ENCODE results near the gene COPB2. TPM values are rescaled to one million over a fixed set of nuclear protein-coding genes. Genes with fewer than 3 reads are reported as not detected.

Gene COPB2
- total and polyA plus RNA-seq, 8 donors, result 23.1 to 141 (median 56.0) TPM

GRCh38 chr3:139377378-139377777, 12.1 kb downstream of the COPB2 start:
- no peak for DNase-seq
- 79 to 87% (median 84%) methylated on average over 3 of the region's 3 CpGs for WGBS, 5 donors
- H3K27ac ChIP-seq, result no peak overlapping the region
- peaks cover 0 to 34% (median 16%) of the 10 kb centered on the region in 4 donors for H3K4me1 ChIP-seq
- TF ChIP-seq CTCF (IDR thresholded peaks at IDR 0.05) (no peak), POLR2AphosphoS5 (IDR thresholded peaks at IDR 0.05) (no peak), POLR2A (IDR thresholded peaks at IDR 0.05) (no peak), EP300 (IDR thresholded peaks at IDR 0.05) (no peak)
- H3K27me3 ChIP-seq, result no peaks in the 10 kb centered on the region
- no peaks in the 10 kb centered on the region for H3K9me3 ChIP-seq
- intact Hi-C loops (cut with DNase I; ENCODE audit: low total_unique reads), result no loop called here
- no peak overlapping the region for H3K4me3 ChIP-seq
- peaks cover 48 to 99% (median 98%) of the 10 kb centered on the region in 4 donors for H3K36me3 ChIP-seq

DNA sequence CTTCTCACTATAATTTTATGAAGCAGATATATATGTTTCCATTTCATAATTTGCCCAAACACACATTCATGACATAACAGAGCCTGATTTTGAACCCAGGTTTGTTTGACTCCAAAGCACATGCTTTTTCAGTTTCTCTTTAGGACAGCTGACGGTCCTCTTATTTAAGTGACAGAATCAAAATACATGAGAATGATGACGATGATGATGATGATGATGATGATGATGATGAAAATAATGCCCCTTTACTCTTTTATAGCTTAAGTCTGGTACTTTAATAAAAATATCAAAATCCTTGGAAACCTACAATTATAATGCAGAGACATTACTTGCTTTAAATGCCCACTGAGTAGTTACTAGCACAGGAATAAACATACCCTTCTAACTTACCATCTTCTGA, 15.3 kb downstream of the COPB2 start:
- TF ChIP-seq POLR2AphosphoS5 (IDR thresholded peaks at IDR 0.05), result no peak
- TF ChIP-seq POLR2A (IDR thresholded peaks at IDR 0.05), result no peak
- no peak for TF ChIP-seq CTCF (IDR thresholded peaks at IDR 0.05)
- TF ChIP-seq EP300 (IDR thresholded peaks at IDR 0.05), result no peak
- Histone ChIP-seq H3K27ac (no peak overlapping the region), H3K36me3 (peaks cover 76 to 100% (median 100%) of the 10 kb centered on the region in 4 donors), H3K4me1 (peaks cover 0 to 11% (median 3%) of the 10 kb centered on the region in 4 donors), H3K9me3 (no peaks in the 10 kb centered on the region), H3K27me3 (no peaks in the 10 kb centered on the region), H3K4me3 (no peak overlapping the region)
- intact Hi-C loops (cut with DNase I; ENCODE audit: low total_unique reads), result no loop called here
- DNase-seq, result no peak
- 83 to 98% (median 90%) methylated on average over 2 of the region's 2 CpGs for WGBS, 5 donors

DNA sequence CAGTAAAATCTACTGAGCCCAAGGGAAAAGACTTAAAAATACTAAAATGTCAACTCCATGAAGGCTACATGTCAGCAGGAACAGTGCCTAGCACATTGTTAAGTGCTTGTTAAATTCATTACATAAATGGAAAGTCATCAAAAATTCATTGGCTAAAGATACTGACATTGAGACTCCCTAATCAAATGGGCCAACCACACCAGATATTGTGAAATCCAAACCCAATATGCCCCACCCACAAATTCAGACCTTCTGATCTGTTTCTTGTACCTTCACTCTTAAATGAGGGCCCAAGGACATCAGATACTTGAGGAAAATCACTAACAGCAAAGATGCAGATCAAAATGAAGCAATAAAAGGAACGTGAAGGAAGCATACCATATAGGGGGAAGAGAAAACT, 24.9 kb downstream of the COPB2 start:
- Histone ChIP-seq H3K27me3 (no peaks in the 10 kb centered on the region), H3K36me3 (peaks cover 56 to 100% (median 100%) of the 10 kb centered on the region in 4 donors), H3K9me3 (no peaks in the 10 kb centered on the region), H3K27ac (no peak overlapping the region), H3K4me3 (no peak overlapping the region), H3K4me1 (peaks cover 0 to 18% (median 7%) of the 10 kb centered on the region in 4 donors)
- WGBS, 5 donors, result 82 to 97% (median 94%) methylated on average over 1 of the region's 1 CpG
- no peak for DNase-seq
- intact Hi-C loops (cut with DNase I; ENCODE audit: low total_unique reads), result no loop called here
- TF ChIP-seq EP300 (IDR thresholded peaks at IDR 0.05) (no peak), POLR2A (IDR thresholded peaks at IDR 0.05) (no peak), CTCF (IDR thresholded peaks at IDR 0.05) (no peak), POLR2AphosphoS5 (IDR thresholded peaks at IDR 0.05) (no peak)

DNA sequence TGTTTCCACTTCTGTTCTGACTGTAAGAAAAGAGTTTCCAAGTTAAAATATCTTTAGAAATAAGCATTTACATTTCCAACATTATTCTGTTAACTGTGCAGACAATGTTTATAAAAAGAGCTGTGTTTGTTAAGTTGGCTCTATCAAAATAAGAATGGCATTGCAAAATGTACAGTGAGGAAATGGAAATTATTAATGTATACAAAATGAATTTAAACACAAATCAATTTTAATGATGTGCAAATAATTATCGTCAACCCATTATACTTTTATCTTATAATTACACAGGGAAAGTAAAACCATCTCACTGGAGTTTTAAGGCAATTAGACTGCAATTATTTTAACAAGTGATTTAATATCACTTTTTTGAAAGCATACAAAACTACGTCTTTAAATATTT, 28.2 kb downstream of the COPB2 start:
- WGBS, 5 donors, result 78 to 84% (median 79%) methylated on average over 2 of the region's 2 CpGs
- intact Hi-C loops (cut with DNase I; ENCODE audit: low total_unique reads), result no loop called here
- no peaks in the 10 kb centered on the region for H3K27me3 ChIP-seq
- H3K27ac ChIP-seq, result no peak overlapping the region
- peaks cover 0 to 18% (median 6%) of the 10 kb centered on the region in 4 donors for H3K4me1 ChIP-seq
- no peak for DNase-seq
- no peak overlapping the region for H3K4me3 ChIP-seq
- no peaks in the 10 kb centered on the region for H3K9me3 ChIP-seq
- H3K36me3 ChIP-seq, result peaks cover 58 to 100% (median 100%) of the 10 kb centered on the region in 4 donors
- TF ChIP-seq POLR2AphosphoS5 (IDR thresholded peaks at IDR 0.05) (no peak), POLR2A (IDR thresholded peaks at IDR 0.05) (no peak), EP300 (IDR thresholded peaks at IDR 0.05) (no peak), CTCF (IDR thresholded peaks at IDR 0.05) (no peak)
